ENCODE data around the gene KRT80. TPM values are rescaled to one million over a fixed set of nuclear protein-coding genes. Genes with fewer than 3 reads are reported as not detected.

KRT80 gene
- polyA plus RNA-seq, 1 experiment = 2.1 TPM

- no peak for DNase-seq (ENCODE audit: low read depth, low spot score)
- POLR2A ChIA-PET = no interaction called here
- CTCF ChIA-PET = interaction anchor here (1.0 kb wide), 2 partner anchors 24 to 206 kb away, joined by 3 to 4 read pairs; no protein-coding TSS in a partner anchor
Observed at GRCh38 chr12:52166672-52167071, 25.1 kb downstream of the KRT80 start.

GRCh38 chr12:52165096-52165855, 26.5 kb downstream of the KRT80 start:
- DNase-seq (ENCODE audit: low read depth, low spot score) = no peak
- POLR2A ChIA-PET = no interaction called here
- no peak overlapping the region for H3K27ac ChIP-seq (ENCODE audit: low read depth, low read length)
- no peak overlapping the region for H3K4me3 ChIP-seq (ENCODE audit: low read depth, low read length)
- CTCF ChIA-PET = interaction anchor here (1.0 to 1.6 kb wide), 3 partner anchors 9 to 720 kb away, joined by 3 to 6 read pairs (median 4); no protein-coding TSS in a partner anchor
- TF ChIP-seq CTCF (IDR thresholded peaks at IDR 0.05; ENCODE audit: low read depth, low read length) = no peak
- no peaks in the 10 kb centered on the region for H3K9me3 ChIP-seq (ENCODE audit: control insufficient read depth, insufficient read depth, low read length)
- no peaks in the 10 kb centered on the region for H3K27me3 ChIP-seq (ENCODE audit: control insufficient read depth, insufficient read depth, low read length)

More at GRCh38 chr12:52166672-52167071, 25.1 kb downstream of the KRT80 start:
- TF ChIP-seq CTCF (IDR thresholded peaks at IDR 0.05; ENCODE audit: low read depth, low read length) = no peak
- no peak overlapping the region for H3K4me3 ChIP-seq (ENCODE audit: low read depth, low read length)
- no peaks in the 10 kb centered on the region for H3K9me3 ChIP-seq (ENCODE audit: control insufficient read depth, insufficient read depth, low read length)
- H3K27ac ChIP-seq (ENCODE audit: low read depth, low read length) = no peak overlapping the region
- no peaks in the 10 kb centered on the region for H3K27me3 ChIP-seq (ENCODE audit: control insufficient read depth, insufficient read depth, low read length)

- TF ChIP-seq CTCF (IDR thresholded peaks at IDR 0.05; ENCODE audit: low read depth, low read length) = no peak
- H3K27ac ChIP-seq (ENCODE audit: low read depth, low read length) = no peak overlapping the region
- POLR2A ChIA-PET = no interaction called here
- H3K27me3 ChIP-seq (ENCODE audit: control insufficient read depth, insufficient read depth, low read length) = no peaks in the 10 kb centered on the region
- H3K4me3 ChIP-seq (ENCODE audit: low read depth, low read length) = no peak overlapping the region
- no peak for DNase-seq (ENCODE audit: low read depth, low spot score)
- H3K9me3 ChIP-seq (ENCODE audit: control insufficient read depth, insufficient read depth, low read length) = no peaks in the 10 kb centered on the region
- CTCF ChIA-PET = interaction anchor here (1.6 kb wide), 1 partner anchor 720 kb away, joined by 6 read pairs; no protein-coding TSS in a partner anchor
Observed at GRCh38 chr12:52164624-52165023, 27.2 kb downstream of the KRT80 start.

GRCh38 chr12:52162981-52163380, 28.8 kb downstream of the KRT80 start:
- no peak overlapping the region for H3K27ac ChIP-seq (ENCODE audit: low read depth, low read length)
- no peak for DNase-seq (ENCODE audit: low read depth, low spot score)
- no peak for TF ChIP-seq CTCF (IDR thresholded peaks at IDR 0.05; ENCODE audit: low read depth, low read length)
- no peaks in the 10 kb centered on the region; the same call in 1 of the 2 replicates for H3K9me3 ChIP-seq (ENCODE audit: control insufficient read depth, insufficient read depth, low read length)
- POLR2A ChIA-PET = no interaction called here
- no peak overlapping the region for H3K4me3 ChIP-seq (ENCODE audit: low read depth, low read length)
- no peaks in the 10 kb centered on the region for H3K27me3 ChIP-seq (ENCODE audit: control insufficient read depth, insufficient read depth, low read length)
- CTCF ChIA-PET = no interaction called here

GRCh38 chr12:52160200-52160599, 31.6 kb downstream of the KRT80 start:
- no peaks in the 10 kb centered on the region; the same call in 1 of the 2 replicates for H3K9me3 ChIP-seq (ENCODE audit: control insufficient read depth, insufficient read depth, low read length)
- no peaks in the 10 kb centered on the region for H3K27me3 ChIP-seq (ENCODE audit: control insufficient read depth, insufficient read depth, low read length)
- no peak overlapping the region for H3K27ac ChIP-seq (ENCODE audit: low read depth, low read length)
- ChIA-PET CTCF (interaction anchor here (0.9 to 4.8 kb wide), 4 partner anchors 53 to 711 kb away, joined by 4 to 103 read pairs (median 28); no protein-coding TSS in a partner anchor), POLR2A (no interaction called here)
- H3K4me3 ChIP-seq (ENCODE audit: low read depth, low read length) = no peak overlapping the region
- no peak for TF ChIP-seq CTCF (IDR thresholded peaks at IDR 0.05; ENCODE audit: low read depth, low read length)
- DNase-seq (ENCODE audit: low read depth, low spot score) = no peak
